B cell (primary cell): ENCODE data around the gene SLC8B1. TPM values are rescaled to one million over a fixed set of nuclear protein-coding genes. Genes with fewer than 3 reads are reported as not detected.

Experiments used
- ATAC-seq: fragments of 200-7000 bp; cut with Tn5 transposase; one replicate; pipeline ENCODE4 v1.10.0; 2021; ENCODE audit warnings: low read depth, mild to moderate bottlenecking, moderate number of reproducible peaks, moderate library complexity
- CTCF ChIA-PET: fragments of 350-600 bp; sonication (Branson Sonifier 250); formaldehyde crosslinking; loops from one replicate; lab custom pipeline; 2021; ENCODE audit warnings: antibody characterized with exemption, inconsistent platforms; lab: Charles Lee
- POLR2A ChIA-PET: fragments of 350-600 bp; sonication (Branson Sonifier 250); formaldehyde crosslinking; loops from one replicate; lab custom pipeline; 2021; ENCODE audit warnings: antibody characterized with exemption; lab: Charles Lee
- DNase-seq: peaks from one replicate; pipeline ENCODE4 v3.0.0; 2013
- H2AFZ ChIP-seq: 2 replicates; pipeline ENCODE4 v1.6.1; 2012; ENCODE audit warnings: mild to moderate bottlenecking, low read depth, low read length; ENCODE audit not compliant: insufficient read depth, poor library complexity, severe bottlenecking
- H3K27ac ChIP-seq, 2 donors: 1 replicate in 1 of 2; 2 replicates in 1 of 2; pipeline ENCODE4 v1.5.1; 2012 to 2013; ENCODE audit warnings: low read length in 2 of 2, mild to moderate bottlenecking in 2 of 2, moderate library complexity in 1 of 2
- H3K27me3 ChIP-seq, 4 experiments: fragments of 200-600 bp in 1 of 4; sonication (generic) in 1 of 4; replicated peaks in 1 of 4; 1 replicate in 2 of 4; 2 replicates in 2 of 4; pipeline versions ENCODE4 v1.6.1 to v1.7.0; 2013 to 2016; ENCODE audit warnings: low read length in 3 of 4, mild to moderate bottlenecking in 2 of 4, mixed read lengths in 1 of 4, moderate library complexity in 1 of 4; ENCODE audit not compliant: insufficient read depth in 4 of 4, control insufficient read depth in 3 of 4; ENCODE audit errors: control extremely low read depth in 1 of 4
- H3K36me3 ChIP-seq, 2 experiments: replicated peaks in 1 of 2; 1 replicate in 1 of 2; 2 replicates in 1 of 2; pipeline versions ENCODE4 v1.6.1 to v1.7.1; 2013; ENCODE audit warnings: low read length in 1 of 2; ENCODE audit not compliant: insufficient read depth in 2 of 2, control insufficient read depth in 1 of 2; ENCODE audit errors: control extremely low read depth in 1 of 2, extremely low read depth in 1 of 2
- H3K4me1 ChIP-seq, 2 donors: fragments of 200-600 bp in 1 of 2; sonication (generic) in 1 of 2; 1 replicate in 1 of 2; 2 replicates in 1 of 2; pipeline versions ENCODE4 v1.5.1 to v1.6.1; 2013 to 2017; ENCODE audit warnings: low read length in 2 of 2; ENCODE audit not compliant: control insufficient read depth in 2 of 2, insufficient read depth in 2 of 2
- H3K4me2 ChIP-seq: replicated peaks from 2 replicates; pipeline ENCODE3; 2012; ENCODE audit warnings: mild to moderate bottlenecking, low read depth, low read length; ENCODE audit not compliant: poor library complexity, severe bottlenecking
- H3K4me3 ChIP-seq, 5 experiments: fragments of 200-600 bp in 1 of 5; sonication (generic) in 1 of 5; 1 replicate in 3 of 5; 2 replicates in 2 of 5; pipeline versions ENCODE4 v1.5.1 to v1.7.0; 2011 to 2016; ENCODE audit warnings: low read length in 4 of 5, mild to moderate bottlenecking in 4 of 5, low read depth in 2 of 5, control low read depth in 1 of 5, moderate library complexity in 1 of 5; ENCODE audit not compliant: insufficient read depth in 1 of 5; ENCODE audit errors: control extremely low read depth in 1 of 5, extremely low read depth in 1 of 5
- H3K79me2 ChIP-seq: fragments of 200-600 bp; sonication (generic); one replicate; pipeline ENCODE4 v1.6.0; 2016; ENCODE audit warnings: low read length; ENCODE audit not compliant: control insufficient read depth, insufficient read depth
- H3K9ac ChIP-seq: fragments of 200-600 bp; sonication (generic); 2 replicates; pipeline ENCODE4 v1.6.1; 2017; ENCODE audit warnings: mild to moderate bottlenecking, low read length, moderate library complexity
- H3K9me3 ChIP-seq, 3 donors: one replicate each; pipeline versions ENCODE4 v1.6.1 to v1.7.1; 2013; ENCODE audit warnings: low read length in 2 of 3; ENCODE audit not compliant: control insufficient read depth in 2 of 3, insufficient read depth in 1 of 3; ENCODE audit errors: control extremely low read depth in 1 of 3
- H4K20me1 ChIP-seq: 2 replicates; pipeline ENCODE4 v1.6.0; 2012; ENCODE audit warnings: mild to moderate bottlenecking, low read length; ENCODE audit not compliant: insufficient read depth, control insufficient read depth, poor library complexity, severe bottlenecking
- H3K27ac Mint-ChIP-seq: one replicate; pipeline ENCODE4 v1.8.0; 2021; ENCODE audit warnings: mixed read lengths
- H3K27me3 Mint-ChIP-seq: one replicate; pipeline ENCODE4 v1.8.0; 2021; ENCODE audit warnings: mixed read lengths
- H3K4me1 Mint-ChIP-seq: one replicate; pipeline ENCODE4 v1.8.0; 2021; ENCODE audit warnings: mixed read lengths
- H3K4me3 Mint-ChIP-seq: one replicate; pipeline ENCODE4 v1.8.0; 2021; ENCODE audit warnings: mixed read lengths
- H3K9me3 Mint-ChIP-seq: one replicate; pipeline ENCODE4 v1.8.0; 2022; ENCODE audit warnings: mixed read lengths; ENCODE audit not compliant: insufficient read depth
- EZH2 ChIP-seq: IDR thresholded peaks from 2 replicates; pipeline ENCODE4 v1.6.1; 2012; ENCODE audit warnings: borderline replicate concordance, low read depth, mild to moderate bottlenecking, moderate library complexity, low read length; ENCODE audit not compliant: insufficient read depth, poor library complexity, severe bottlenecking
- WGBS: methylation state at CpG from one replicate; pipeline ENCODE4 v1.1.5; 2013; ENCODE audit warnings: missing lambda C conversion rate; ENCODE audit not compliant: insufficient coverage; 5-methylcytosine and 5-hydroxymethylcytosine counted together
- intact Hi-C: fragments of 100-400 bp; cut with micrococcal nuclease; formaldehyde crosslinking; loops from one replicate; pipeline ENCODE4 v1.10.0; 2022
- polyA plus RNA-seq: library from polyadenylated mRNA; depleted of rRNA; stranded (reverse); fragments of >200 nt; gene quantifications from 2 replicates; pipeline ENCODE4 v1.2.3, GENCODE V29; 2012
- total RNA-seq, 2 donors: library from RNA; stranded (reverse); fragments of 120-200 nt in 1 of 2; gene quantifications; 1 replicate in 1 of 2; 2 replicates in 1 of 2; pipeline versions ENCODE4 v1.2.3 to v1.2.4, GENCODE V29; 2013 to 2022
- TF ChIP-seq, protein P1 (sequence below): fragments of 200-600 bp; IDR thresholded peaks from one replicate; pipeline ENCODE4 v1.8.0; 2022; ENCODE audit warnings: antibody characterized with exemption, mild to moderate bottlenecking

SLC8B1 gene
- total and polyA plus RNA-seq, 2 donors (not counting 1 experiment from before 2014, with no cell fraction given): 18.7 to 35.6 TPM

DNA sequence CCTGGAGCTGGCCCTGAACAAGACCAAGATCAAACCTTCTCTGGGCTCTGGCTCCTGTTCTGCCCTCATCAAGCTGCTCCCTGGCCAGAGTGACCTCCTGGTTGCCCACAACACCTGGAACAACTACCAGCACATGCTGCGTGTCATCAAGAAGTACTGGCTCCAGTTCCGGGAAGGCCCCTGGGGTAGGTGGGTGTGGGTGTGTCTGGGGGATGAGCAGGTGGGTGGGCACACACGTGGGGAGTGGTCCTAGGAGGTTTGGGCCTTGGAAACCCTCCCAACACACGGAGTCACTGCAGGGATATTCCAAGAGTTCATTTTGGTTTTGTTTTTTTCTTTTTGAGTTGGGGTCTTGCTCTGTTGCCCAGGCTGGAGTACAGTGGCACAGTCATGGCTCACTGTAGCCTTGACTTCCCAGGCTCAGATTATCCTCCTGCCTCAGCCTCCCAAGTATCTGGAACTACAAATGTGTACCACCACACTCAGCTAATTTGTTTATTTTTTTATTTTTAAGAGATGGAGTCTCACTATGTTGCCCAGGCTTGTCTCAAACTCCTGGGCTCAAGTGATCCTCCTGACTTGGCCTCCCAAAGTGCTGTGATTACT is 40.0 kb upstream of the SLC8B1 start:
- no peak overlapping the region for H3K9ac ChIP-seq
- peaks cover 9% of the 10 kb centered on the region for H3K4me1 Mint-ChIP-seq
- H3K27me3 Mint-ChIP-seq: no peaks in the 10 kb centered on the region
- WGBS: 94% methylated on average over 3 of the region's 4 CpGs
- no peaks in the 10 kb centered on the region for H3K9me3 Mint-ChIP-seq
- no peak overlapping the region for H3K4me3 Mint-ChIP-seq
- no peaks in the 10 kb centered on the region for H3K27me3 ChIP-seq
- no peak overlapping the region for H3K27ac Mint-ChIP-seq
- H3K4me2 ChIP-seq: no peak overlapping the region
- H2AFZ ChIP-seq: no peak overlapping the region
- TF ChIP-seq, protein P1, sequence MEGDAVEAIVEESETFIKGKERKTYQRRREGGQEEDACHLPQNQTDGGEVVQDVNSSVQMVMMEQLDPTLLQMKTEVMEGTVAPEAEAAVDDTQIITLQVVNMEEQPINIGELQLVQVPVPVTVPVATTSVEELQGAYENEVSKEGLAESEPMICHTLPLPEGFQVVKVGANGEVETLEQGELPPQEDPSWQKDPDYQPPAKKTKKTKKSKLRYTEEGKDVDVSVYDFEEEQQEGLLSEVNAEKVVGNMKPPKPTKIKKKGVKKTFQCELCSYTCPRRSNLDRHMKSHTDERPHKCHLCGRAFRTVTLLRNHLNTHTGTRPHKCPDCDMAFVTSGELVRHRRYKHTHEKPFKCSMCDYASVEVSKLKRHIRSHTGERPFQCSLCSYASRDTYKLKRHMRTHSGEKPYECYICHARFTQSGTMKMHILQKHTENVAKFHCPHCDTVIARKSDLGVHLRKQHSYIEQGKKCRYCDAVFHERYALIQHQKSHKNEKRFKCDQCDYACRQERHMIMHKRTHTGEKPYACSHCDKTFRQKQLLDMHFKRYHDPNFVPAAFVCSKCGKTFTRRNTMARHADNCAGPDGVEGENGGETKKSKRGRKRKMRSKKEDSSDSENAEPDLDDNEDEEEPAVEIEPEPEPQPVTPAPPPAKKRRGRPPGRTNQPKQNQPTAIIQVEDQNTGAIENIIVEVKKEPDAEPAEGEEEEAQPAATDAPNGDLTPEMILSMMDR: no peak
- no peak for TF ChIP-seq EZH2
- no peaks in the 10 kb centered on the region for H3K79me2 ChIP-seq
- H4K20me1 ChIP-seq: no peaks in the 10 kb centered on the region
- DNase-seq (no peak), ATAC-seq (no peak)
- no peak overlapping the region for H3K27ac ChIP-seq
- POLR2A ChIA-PET: no interaction called here
- peaks cover 0 to 3% (median 0%) of the 10 kb centered on the region in 3 donors for H3K9me3 ChIP-seq
- H3K4me1 ChIP-seq: peaks cover 0 to 7% of the 10 kb centered on the region in 2 donors
- H3K4me3 ChIP-seq: no peak overlapping the region
- CTCF ChIA-PET: no interaction called here
- intact Hi-C loops: no loop called here
- peaks cover 0 to 11% of the 10 kb centered on the region in 2 experiments for H3K36me3 ChIP-seq

DNA sequence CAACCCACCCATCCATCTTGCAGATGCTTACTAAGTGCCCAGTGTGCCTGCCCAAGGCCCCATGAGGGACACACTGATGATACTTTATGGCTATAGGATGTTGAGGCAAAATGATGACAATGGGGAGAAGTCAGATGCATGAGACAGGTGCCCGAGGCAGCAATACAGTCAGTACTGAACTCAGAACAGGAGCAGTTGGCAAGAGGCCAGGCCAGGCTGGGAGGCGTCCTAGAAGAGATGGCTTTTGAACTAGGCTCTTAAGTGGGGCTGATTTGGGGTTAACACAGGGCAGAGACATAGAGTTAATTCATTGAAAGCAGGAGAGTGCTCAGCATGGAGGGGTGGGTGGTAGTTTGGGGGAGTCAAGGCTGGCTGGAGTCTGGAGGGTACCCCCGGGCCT is 39.1 kb upstream of the SLC8B1 start:
- ATAC-seq (no peak), DNase-seq (no peak)
- H3K4me2 ChIP-seq: no peak overlapping the region
- Mint-ChIP-seq H3K4me3 (no peak overlapping the region), H3K27me3 (no peaks in the 10 kb centered on the region), H3K4me1 (peaks cover 9% of the 10 kb centered on the region), H3K9me3 (no peaks in the 10 kb centered on the region), H3K27ac (no peak overlapping the region)
- no peak overlapping the region for H3K27ac ChIP-seq
- no peak for TF ChIP-seq EZH2
- TF ChIP-seq, protein P1: no peak
- peaks cover 0 to 7% of the 10 kb centered on the region in 2 donors for H3K4me1 ChIP-seq
- no peak overlapping the region for H3K4me3 ChIP-seq
- H3K36me3 ChIP-seq: peaks cover 0 to 11% of the 10 kb centered on the region in 2 experiments
- intact Hi-C loops: no loop called here
- H3K9ac ChIP-seq: no peak overlapping the region
- POLR2A ChIA-PET: no interaction called here
- no peaks in the 10 kb centered on the region for H3K79me2 ChIP-seq
- H3K9me3 ChIP-seq: peaks cover 0 to 3% (median 0%) of the 10 kb centered on the region in 3 donors
- no peaks in the 10 kb centered on the region for H4K20me1 ChIP-seq
- 100% methylated on average over 2 of the region's 3 CpGs for WGBS
- H3K27me3 ChIP-seq: no peaks in the 10 kb centered on the region
- no peak overlapping the region for H2AFZ ChIP-seq
- CTCF ChIA-PET: no interaction called here
